SHP77 treated with DMSO at 0.1 percent for 48 hours (cell line): Measurements from ENCODE around the gene HECA.

Experiments
- DNase-seq: peaks from one replicate; lab custom pipeline; 2025; lab: John Stamatoyannopoulos, UW

The HECA gene

DNA sequence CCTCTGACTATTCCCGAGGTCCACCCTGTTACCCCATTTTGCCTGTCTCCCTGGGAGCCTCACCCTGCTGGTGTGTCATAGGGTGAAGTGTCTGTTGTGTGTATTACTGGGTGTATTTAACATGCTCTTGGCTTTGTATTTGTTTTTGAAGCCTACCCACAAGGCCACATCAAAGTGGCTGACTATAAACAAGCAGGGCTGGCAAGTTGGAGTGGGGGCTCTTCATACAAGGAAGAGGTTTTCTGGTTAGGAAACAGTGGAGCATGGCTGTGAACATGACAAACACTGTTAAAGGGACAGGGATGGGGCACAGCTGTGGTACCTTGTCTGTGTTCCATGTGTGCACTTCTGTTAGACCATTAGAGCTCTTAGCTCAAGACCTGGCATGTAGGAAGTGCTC lies 26.3 kb downstream of the HECA start:
- no peak for DNase-seq

GRCh38 chr6:139161817-139162284 lies 27.0 kb downstream of the HECA start:
- no peak for DNase-seq

DNA sequence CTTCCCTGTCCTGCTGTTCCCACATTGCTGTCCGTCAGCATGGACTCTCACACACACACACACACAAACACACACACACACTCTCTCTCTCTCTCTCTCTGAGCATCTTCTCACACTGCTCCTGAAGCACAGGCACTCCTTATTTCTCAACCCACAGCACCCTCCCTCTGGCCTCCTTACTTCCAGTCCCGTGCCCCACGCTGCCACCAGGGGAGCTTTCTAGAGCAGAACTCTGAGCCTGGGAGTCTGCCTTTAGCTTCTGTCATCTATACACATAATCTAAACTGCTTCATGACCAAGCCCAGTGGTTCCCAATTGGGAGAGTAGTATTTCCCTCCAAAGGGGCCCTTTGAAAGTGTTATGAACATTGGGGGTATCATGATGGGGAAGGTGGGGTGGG lies 29.1 kb downstream of the HECA start:
- DNase-seq: no peak

- DNase-seq: no peak
Measured at GRCh38 chr6:139165324-139165723, 30.4 kb downstream of the HECA start.

GRCh38 chr6:139166238-139166955 lies 31.5 kb downstream of the HECA start:
- DNase-seq: no peak

- DNase-seq: no peak
Measured at GRCh38 chr6:139166956-139167313, 32.1 kb downstream of the HECA start.

GRCh38 chr6:139172151-139172550 lies 37.3 kb downstream of the HECA start:
- DNase-seq: no peak

- DNase-seq: no peak
Measured at GRCh38 chr6:139172567-139172966, 37.7 kb downstream of the HECA start.

DNA sequence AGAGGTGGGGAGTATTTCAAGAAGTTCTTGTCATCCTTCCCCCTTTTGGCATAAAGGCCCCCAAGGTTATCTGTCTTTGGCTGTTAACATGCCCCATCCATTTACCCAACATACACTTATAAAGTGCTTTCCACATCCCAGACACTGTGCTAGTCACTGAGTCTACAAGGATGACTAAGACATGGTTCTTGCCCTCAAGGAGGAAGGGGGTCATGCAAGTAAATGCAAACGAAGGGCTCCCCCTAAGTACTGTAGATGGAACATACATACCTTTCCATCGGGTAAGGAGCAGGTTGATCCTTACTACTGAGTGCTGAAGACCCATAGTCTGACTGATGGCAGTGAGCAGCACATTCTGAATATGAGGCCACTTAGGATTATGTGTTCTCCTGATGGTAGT lies 38.3 kb downstream of the HECA start:
- no peak for DNase-seq

DNA sequence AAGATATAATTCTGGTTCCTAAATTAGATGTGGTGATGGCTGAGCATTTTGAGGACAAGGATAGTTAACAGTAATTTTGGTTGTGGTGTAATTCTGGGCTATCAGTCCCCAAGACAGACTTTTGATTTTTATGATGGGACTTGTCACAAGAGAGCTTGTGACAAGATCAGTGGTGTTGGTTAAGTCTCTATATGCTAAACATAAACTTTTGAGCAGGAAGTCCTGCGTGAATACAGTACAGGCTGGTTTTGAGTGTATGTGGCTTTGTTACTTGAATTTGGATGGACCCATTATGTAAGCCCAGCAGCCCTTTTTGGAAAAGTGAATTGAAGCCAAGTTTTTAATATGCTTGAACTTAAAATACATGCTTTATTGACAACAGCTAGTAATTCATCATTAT lies 38.9 kb downstream of the HECA start:
- no peak for DNase-seq

GRCh38 chr6:139174961-139175360 lies 40.1 kb downstream of the HECA start:
- no peak for DNase-seq

DNA sequence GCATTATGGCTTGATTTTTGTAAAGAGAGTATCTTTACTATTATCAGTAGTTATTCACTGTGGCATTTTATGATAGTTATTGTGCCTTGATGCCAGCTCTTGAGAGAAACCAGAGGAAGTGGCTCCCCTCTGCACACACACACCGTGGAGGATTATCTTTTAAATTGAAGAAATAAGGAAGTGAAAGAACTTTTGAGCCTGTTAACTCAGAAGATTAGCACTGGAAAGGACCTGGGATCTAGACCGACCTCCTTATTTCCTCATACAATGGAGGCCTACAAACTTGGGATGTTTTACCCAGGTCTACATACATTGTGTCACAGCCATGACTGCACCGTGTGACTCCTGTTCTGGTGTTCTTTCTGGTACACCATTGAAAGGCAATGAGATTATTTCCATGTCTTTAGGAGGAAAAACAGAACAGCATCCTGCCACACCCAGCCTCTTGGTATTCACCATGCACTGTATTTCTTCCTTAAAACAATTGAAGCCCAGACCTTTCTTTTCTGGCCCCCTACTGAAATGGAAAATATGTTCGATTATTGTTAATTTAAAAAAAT lies 40.6 kb downstream of the HECA start:
- DNase-seq: no peak

GRCh38 chr6:139181236-139181635 lies 46.4 kb downstream of the HECA start:
- no peak for DNase-seq

DNA sequence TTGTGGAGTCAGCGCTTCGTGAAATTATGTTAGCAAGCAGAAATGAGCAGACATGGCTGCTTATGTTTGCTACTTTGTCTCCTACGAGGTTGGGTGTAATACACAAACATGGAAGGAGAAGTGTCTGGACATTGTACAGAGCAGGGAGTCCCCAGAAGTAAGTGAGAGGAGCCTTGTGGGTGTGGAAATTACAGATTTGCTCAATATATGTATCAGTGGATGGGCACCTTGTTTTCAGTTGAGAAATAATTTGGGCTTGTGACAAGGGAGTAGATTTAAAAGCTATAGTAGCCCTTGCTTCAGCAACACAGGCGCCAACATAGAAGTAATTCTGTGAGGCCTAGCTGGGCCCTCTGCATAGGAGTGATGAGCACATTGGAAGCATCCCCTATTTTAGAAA lies 49.2 kb downstream of the HECA start:
- DNase-seq: no peak

DNA sequence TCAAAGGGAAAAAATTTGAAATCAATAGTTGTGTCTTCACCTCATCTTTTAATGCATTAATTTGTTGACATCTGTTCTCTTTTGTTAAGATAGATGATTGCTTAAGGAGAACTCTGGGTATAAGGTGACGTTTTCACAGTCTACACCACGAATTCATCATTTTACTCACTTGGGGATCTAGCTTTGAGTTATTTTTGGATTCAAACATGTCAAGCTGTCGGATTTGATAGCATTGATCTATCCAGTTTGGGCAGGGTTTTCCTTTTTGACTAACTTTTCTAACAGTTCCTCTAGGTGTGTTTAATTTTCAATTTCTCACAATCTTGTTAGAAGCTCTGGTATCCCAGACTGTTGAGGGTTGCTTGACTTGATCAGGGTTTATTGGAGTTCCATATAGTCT lies 49.6 kb downstream of the HECA start:
- DNase-seq: no peak

- DNase-seq: no peak
Measured at GRCh38 chr6:139186242-139186641, 51.4 kb downstream of the HECA start.

- DNase-seq: no peak
Measured at GRCh38 chr6:139186692-139187091, 51.8 kb downstream of the HECA start.

GRCh38 chr6:139187489-139187888 lies 52.6 kb downstream of the HECA start:
- no peak for DNase-seq

DNA sequence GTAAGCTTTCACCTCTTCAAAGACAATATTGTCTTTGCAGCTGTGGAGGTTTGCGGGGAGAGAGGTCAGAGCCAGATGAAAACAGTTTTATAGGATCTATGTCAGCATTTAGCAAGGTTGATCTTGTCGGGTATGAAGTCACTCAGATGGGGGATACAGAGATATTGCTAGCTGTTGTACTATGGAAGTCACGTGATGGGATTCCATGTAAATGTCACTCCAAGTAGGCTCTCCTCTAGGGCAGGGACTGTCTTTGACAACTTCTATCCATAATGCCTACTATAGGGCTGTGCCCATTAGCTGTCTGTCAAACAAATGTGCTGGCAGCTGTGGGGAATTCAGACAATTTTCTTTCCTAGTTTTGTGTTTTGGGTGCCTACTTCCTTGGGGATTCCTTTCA lies 54.8 kb downstream of the HECA start:
- no peak for DNase-seq

DNA sequence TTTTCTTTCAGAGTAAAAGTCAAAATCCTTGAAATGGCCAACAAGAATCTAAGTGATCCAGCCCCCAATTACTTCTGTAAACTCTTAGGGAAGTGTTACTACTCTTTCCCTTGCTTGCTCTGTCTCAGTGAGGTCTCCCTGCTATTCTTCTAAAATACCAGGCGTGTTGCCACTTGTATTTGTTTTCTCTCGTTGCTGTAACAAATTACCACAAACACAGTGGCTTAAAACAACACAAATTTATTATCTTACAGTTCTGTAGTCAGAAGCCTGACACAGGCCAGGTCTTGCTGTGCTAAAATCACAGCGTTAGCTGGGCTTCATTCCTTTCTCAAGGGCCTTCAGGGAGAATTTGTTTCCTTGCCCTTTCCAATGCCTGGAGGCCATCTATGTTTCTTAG lies 59.9 kb downstream of the HECA start:
- no peak for DNase-seq

DNA sequence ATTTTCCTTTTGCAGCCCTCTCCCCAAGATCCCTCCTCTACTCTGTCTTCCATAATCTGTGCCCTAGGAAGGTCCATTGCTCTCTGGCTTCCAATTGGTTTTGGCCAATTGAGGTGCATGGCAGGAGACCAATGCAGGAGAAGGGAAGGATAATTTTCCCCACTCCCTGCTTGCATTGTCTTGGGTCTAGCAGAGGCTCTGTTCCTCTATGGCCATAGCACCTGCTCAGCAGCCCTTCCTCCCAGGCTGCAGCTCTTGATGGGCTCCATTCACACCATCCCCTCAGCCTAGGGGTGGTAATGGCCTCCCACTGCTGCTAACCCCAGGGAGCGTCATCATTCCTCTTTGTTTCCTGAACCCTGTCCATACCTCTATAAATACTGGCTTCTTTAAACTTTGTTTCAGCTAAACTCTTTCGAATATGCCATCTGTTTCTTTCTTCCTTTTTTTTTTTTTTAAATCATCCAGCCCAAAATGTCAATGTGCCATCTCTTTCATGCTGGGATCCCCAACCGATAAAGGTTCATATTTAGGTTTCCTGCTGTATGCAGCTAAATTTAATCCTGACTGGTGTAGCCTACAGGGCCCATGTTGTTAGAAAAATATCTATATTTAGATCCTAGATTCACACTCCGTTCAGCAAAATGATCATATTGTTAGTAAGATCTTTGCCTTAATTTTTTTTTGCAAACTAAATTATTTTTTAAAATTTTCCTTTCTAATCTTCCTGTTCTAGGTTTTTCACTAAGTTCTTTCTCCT lies 63.8 kb downstream of the HECA start:
- DNase-seq: no peak

GRCh38 chr6:139201378-139201777 lies 66.5 kb downstream of the HECA start:
- DNase-seq: no peak

GRCh38 chr6:139204978-139205377 lies 70.1 kb downstream of the HECA start:
- DNase-seq: no peak
